Type B pancreatic cell (in vitro differentiated cells): ENCODE measurements around the gene BUD31. TPM values are rescaled to one million over a fixed set of nuclear protein-coding genes. Genes with fewer than 3 reads are reported as not detected.

ENCODE experiments used
- DNase-seq: peaks from one replicate; pipeline ENCODE4 v3.0.0; 2021; ENCODE audit warnings: mixed read lengths; ENCODE audit not compliant: unreplicated experiment; ENCODE audit errors: extremely low spot score
- H3K27ac Mint-ChIP-seq: 2 replicates; pipeline ENCODE4 v1.8.0; 2021; ENCODE audit warnings: mild to moderate bottlenecking, mixed read lengths
- H3K27me3 Mint-ChIP-seq: 2 replicates; pipeline ENCODE4 v1.8.0; 2021; ENCODE audit warnings: mixed read lengths
- H3K36me3 Mint-ChIP-seq: 2 replicates; pipeline ENCODE4 v1.8.0; 2021; ENCODE audit warnings: mixed read lengths
- H3K4me1 Mint-ChIP-seq: one replicate; pipeline ENCODE4 v1.8.0; 2021; ENCODE audit warnings: mixed read lengths; ENCODE audit not compliant: unreplicated experiment
- H3K4me3 Mint-ChIP-seq: 2 replicates; pipeline ENCODE4 v1.8.0; 2021; ENCODE audit warnings: mild to moderate bottlenecking, mixed read lengths
- H3K9me3 Mint-ChIP-seq: 2 replicates; pipeline ENCODE4 v1.8.0; 2021; ENCODE audit warnings: mixed read lengths
- total RNA-seq: library from RNA; stranded (reverse); gene quantifications from 2 replicates; pipeline ENCODE4 v1.2.1, GENCODE V29; 2021; ENCODE audit warnings: low replicate concordance
- TF ChIP-seq, protein P1 (sequence below): fragments of 200-600 bp; sonication (generic); conservative IDR thresholded peaks from 2 replicates; pipeline ENCODE4 v1.5.0; 2021; ENCODE audit warnings: antibody characterized with exemption, mild to moderate bottlenecking

Gene BUD31
- total RNA-seq, 1 donor from 2014 or later: 102 TPM

DNA sequence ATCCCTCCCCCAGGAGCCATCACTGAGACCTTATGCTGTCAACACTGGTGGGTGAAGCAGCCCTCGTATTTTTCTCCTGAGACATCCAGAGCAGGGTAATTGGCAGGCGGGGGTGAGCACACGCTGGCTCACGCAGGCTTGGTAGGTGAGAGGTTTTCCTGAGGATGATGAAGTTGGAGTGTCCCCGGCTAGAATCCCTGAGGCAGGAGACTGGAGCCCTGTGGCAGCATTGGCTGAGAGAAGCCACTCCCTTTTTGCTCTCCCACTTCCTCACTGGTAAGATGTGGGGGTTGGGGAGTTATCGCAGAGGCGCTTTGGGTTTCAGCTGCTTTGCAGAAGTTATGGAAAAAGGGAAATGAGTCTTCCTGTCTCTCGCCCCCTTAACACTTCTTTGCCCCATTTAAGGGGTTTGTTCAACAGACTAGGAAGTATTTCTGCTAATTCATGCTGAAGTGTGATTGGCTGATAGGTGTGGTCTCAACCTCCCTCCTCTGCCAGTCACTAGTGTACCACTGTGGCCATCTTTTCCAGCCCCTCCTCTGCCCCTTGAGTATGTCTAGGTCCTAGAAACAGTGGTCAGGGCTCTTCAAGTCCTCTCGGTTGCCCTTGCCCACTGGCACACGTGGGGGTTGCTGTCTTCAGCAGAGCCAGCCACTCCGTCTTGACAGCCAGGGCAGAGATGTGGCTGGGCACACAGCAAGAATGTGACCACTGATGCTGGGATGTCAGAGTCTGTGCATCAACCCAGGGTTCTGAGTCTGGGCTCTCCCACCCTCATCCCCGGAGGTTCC lies 28.5 kb upstream of the BUD31 start:
- TF ChIP-seq, protein P1, sequence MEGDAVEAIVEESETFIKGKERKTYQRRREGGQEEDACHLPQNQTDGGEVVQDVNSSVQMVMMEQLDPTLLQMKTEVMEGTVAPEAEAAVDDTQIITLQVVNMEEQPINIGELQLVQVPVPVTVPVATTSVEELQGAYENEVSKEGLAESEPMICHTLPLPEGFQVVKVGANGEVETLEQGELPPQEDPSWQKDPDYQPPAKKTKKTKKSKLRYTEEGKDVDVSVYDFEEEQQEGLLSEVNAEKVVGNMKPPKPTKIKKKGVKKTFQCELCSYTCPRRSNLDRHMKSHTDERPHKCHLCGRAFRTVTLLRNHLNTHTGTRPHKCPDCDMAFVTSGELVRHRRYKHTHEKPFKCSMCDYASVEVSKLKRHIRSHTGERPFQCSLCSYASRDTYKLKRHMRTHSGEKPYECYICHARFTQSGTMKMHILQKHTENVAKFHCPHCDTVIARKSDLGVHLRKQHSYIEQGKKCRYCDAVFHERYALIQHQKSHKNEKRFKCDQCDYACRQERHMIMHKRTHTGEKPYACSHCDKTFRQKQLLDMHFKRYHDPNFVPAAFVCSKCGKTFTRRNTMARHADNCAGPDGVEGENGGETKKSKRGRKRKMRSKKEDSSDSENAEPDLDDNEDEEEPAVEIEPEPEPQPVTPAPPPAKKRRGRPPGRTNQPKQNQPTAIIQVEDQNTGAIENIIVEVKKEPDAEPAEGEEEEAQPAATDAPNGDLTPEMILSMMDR: no peak
- no peak overlapping the region for H3K4me3 Mint-ChIP-seq
- no peaks in the 10 kb centered on the region for H3K27me3 Mint-ChIP-seq
- H3K36me3 Mint-ChIP-seq: peaks cover 5% of the 10 kb centered on the region
- H3K4me1 Mint-ChIP-seq: peaks cover 11% of the 10 kb centered on the region
- DNase-seq: no peak
- H3K27ac Mint-ChIP-seq: peak overlapping the region; percentile 75
- H3K9me3 Mint-ChIP-seq: no peaks in the 10 kb centered on the region

DNA sequence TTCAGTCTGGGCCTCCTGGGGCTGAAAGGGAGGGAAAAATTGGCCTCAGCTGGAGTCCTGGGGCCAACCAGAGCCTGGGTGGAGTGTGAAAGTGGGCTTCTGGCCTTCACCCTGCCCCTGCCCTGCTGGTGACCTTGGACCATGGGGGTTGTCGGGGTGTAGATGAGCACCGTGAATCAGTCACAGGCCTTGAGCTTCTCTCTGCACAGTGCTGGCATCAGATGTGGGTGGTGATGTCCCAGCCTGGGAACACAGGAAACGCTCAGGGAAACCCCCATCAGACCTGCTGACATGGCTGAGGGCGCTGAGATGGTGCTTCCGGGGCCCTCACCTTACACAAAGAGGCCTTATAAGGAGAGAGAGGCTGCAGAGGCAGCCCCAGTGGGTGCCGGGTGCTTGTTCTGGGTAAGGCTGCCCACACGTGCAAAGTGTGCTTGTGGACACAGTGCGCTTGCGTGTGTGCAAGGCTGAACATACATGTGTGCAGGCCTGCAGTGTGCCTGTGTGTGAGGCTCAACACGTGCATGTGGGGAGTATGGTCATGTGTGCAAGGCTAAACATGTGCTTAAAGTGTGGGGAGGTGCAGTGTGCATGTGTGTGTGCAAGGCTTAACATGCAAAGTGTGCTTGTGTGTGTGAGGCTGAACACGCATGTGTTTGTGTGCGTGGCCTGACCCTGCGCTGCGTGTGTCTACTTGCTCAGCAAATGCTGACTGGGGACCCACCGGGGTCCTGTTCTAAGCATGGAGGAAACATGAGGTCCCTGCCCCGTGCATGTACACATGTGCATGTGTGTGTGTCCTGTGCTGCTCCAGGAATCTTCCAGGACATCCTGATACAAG lies 27.7 kb upstream of the BUD31 start:
- H3K36me3 Mint-ChIP-seq: peaks cover 5% of the 10 kb centered on the region
- TF ChIP-seq, protein P1: no peak
- no peak overlapping the region for H3K4me3 Mint-ChIP-seq
- H3K27ac Mint-ChIP-seq: no peak overlapping the region
- peaks cover 11% of the 10 kb centered on the region for H3K4me1 Mint-ChIP-seq
- H3K27me3 Mint-ChIP-seq: no peaks in the 10 kb centered on the region
- no peaks in the 10 kb centered on the region for H3K9me3 Mint-ChIP-seq
- DNase-seq: no peak

DNA sequence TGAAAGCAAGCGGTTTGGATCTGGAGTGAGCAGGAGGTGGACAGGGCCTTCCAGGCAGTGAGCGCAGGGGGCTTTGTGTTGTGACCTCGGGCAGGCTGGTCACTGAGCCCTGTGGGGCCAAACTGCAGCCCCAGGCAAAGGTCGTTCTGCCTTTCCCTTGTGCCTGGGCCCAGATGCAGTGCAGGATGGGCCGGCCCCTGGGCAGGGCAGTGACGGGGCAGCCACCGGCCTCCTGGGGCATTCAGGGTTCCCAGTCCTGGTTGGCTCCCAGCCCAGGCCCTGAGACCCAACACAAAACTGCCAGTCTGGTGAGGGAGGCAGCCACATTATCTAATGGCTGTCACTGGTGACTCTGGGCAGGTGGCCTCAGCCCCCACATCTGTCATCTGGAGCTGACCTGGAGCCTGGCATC lies 27.1 kb upstream of the BUD31 start:
- Mint-ChIP-seq H3K4me1 (peaks cover 11% of the 10 kb centered on the region), H3K36me3 (peaks cover 5% of the 10 kb centered on the region), H3K9me3 (no peaks in the 10 kb centered on the region), H3K27me3 (no peaks in the 10 kb centered on the region), H3K4me3 (no peak overlapping the region), H3K27ac (no peak overlapping the region)
- no peak for DNase-seq
- TF ChIP-seq, protein P1: no peak

DNA sequence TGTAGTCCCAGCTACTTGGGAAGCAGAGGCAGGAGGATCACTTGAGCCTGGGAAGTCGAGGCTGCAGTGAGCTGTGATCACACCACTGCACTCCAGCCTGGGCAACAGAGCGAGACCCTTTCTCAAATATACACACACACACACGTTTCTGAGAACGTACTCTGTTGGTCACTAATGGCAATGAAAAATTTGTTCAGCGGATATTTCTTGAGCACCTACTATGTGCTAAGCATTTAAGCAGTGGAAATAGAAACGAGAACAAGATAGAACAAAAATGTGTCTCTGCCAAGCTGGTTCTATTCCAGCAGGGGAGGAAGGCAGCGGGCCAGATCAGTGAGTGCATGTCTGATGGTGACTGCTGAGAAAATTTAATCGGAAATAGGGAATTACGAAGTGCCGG lies 25.6 kb upstream of the BUD31 start:
- Mint-ChIP-seq H3K4me3 (no peak overlapping the region), H3K9me3 (no peaks in the 10 kb centered on the region), H3K27ac (no peak overlapping the region), H3K27me3 (no peaks in the 10 kb centered on the region), H3K36me3 (peaks cover 5% of the 10 kb centered on the region), H3K4me1 (peaks cover 11% of the 10 kb centered on the region)
- no peak for DNase-seq
- TF ChIP-seq, protein P1: no peak

DNA sequence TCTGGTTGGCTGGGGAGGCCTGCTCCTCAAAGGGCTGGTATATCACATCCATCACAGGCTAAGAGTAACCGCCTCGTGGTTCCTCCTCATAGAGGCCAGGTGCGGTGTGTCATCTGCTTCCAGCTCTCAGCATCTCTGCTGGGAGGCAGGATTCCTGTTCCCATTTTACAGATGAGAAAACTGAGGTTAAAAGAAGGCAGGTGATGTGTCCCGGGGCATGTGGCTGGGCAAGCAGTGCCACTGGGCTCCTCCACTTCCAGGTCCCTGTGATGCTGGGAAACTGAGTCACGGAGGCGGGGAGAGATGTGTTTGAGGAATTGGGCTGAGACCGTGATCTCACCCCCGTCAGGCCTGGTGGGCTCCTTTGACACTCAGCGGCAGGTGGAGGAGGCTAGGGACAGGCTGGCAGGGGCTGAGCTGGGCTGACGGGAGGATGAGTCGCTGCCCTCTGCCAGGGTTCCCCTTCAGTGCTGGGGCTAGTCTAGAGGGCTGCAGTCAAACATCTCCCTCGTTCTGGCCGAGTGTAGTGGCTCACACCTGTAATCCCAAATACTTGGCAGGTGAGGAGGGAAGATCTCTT lies 24.9 kb upstream of the BUD31 start:
- Mint-ChIP-seq H3K36me3 (peaks cover 5% of the 10 kb centered on the region), H3K4me1 (peaks cover 11% of the 10 kb centered on the region), H3K27me3 (no peaks in the 10 kb centered on the region), H3K27ac (no peak overlapping the region), H3K4me3 (no peak overlapping the region), H3K9me3 (no peaks in the 10 kb centered on the region)
- DNase-seq: no peak
- TF ChIP-seq, protein P1: no peak
